Neural cell (in vitro differentiated cells): ENCODE data around the gene CTU1. TPM values are rescaled to one million over a fixed set of nuclear protein-coding genes. Genes with fewer than 3 reads are reported as not detected.

Experiments used
- H2AFZ ChIP-seq: fragments of 200-600, 300-800 bp; sonication (generic), shearing (Covaris generic); 2 replicates; pipeline ENCODE4 v1.6.0; 2014; ENCODE audit warnings: low read depth, mild to moderate bottlenecking, antibody characterized with exemption, low read length, moderate library complexity
- H3F3A ChIP-seq: fragments of 200-600 bp; shearing (Covaris generic); 2 replicates; pipeline ENCODE4 v1.6.1; 2016; ENCODE audit warnings: mild to moderate bottlenecking, moderate library complexity, mixed read lengths, antibody characterized with exemption, low read length; ENCODE audit not compliant: insufficient read depth, poor library complexity, severe bottlenecking
- H3K27ac ChIP-seq: fragments of 200-600, 300-800 bp; sonication (generic), shearing (Covaris generic); 2 replicates; pipeline ENCODE4 v1.5.1; 2014; ENCODE audit warnings: mild to moderate bottlenecking, low read length, moderate library complexity
- H3K27me3 ChIP-seq: fragments of 300-800, 200-600 bp; sonication (generic), shearing (Covaris generic); 2 replicates; pipeline ENCODE4 v1.6.0; 2014; ENCODE audit warnings: mild to moderate bottlenecking, low read depth, low read length, moderate library complexity; ENCODE audit not compliant: insufficient read depth
- H3K36me3 ChIP-seq: fragments of 300-800, 200-600 bp; sonication (generic), shearing (Covaris generic); 2 replicates; pipeline ENCODE4 v1.5.1; 2014; ENCODE audit warnings: mild to moderate bottlenecking, antibody characterized with exemption, low read length, moderate library complexity; ENCODE audit not compliant: insufficient read depth
- H3K4me2 ChIP-seq: fragments of 300-800, 200-600 bp; sonication (generic), shearing (Covaris generic); 2 replicates; pipeline ENCODE4 v1.6.0; 2014; ENCODE audit warnings: mild to moderate bottlenecking, low read length
- H3K4me3 ChIP-seq: fragments of 300-800, 200-600 bp; sonication (generic), shearing (Covaris generic); 2 replicates; pipeline ENCODE4 v1.5.1; 2014; ENCODE audit warnings: mild to moderate bottlenecking, low read length, moderate library complexity
- H3K79me2 ChIP-seq: fragments of 200-600 bp; shearing (Covaris generic); replicated peaks from 2 replicates; pipeline ENCODE4 v1.6.0; 2014; ENCODE audit warnings: mild to moderate bottlenecking, low read length, moderate library complexity; ENCODE audit not compliant: insufficient read depth
- H3K9ac ChIP-seq: fragments of 300-800, 200-600 bp; sonication (generic), shearing (Covaris generic); 2 replicates; pipeline ENCODE4 v1.6.1; 2016; ENCODE audit warnings: mild to moderate bottlenecking, low read length, mixed read lengths
- H3K9me2 ChIP-seq: fragments of 200-600 bp; shearing (Covaris generic); 2 replicates; pipeline ENCODE4 v1.6.1; 2016; ENCODE audit warnings: mild to moderate bottlenecking, low read length, mixed read lengths; ENCODE audit not compliant: insufficient read depth
- H3K9me3 ChIP-seq: fragments of 200-600, 300-800 bp; sonication (generic), shearing (Covaris generic); 2 replicates; pipeline ENCODE4 v1.6.1; 2016; ENCODE audit warnings: mild to moderate bottlenecking, mixed run types, low read length, moderate library complexity, mixed read lengths
- H4K20me1 ChIP-seq: fragments of 200-600 bp; shearing (Covaris generic); 2 replicates; pipeline ENCODE4 v1.6.1; 2016; ENCODE audit warnings: mild to moderate bottlenecking, mixed run types; ENCODE audit not compliant: insufficient read depth
- CTCF ChIP-seq: fragments of 450-650 bp; IDR thresholded peaks from 2 replicates; pipeline ENCODE4 v1.5.1; 2014; ENCODE audit warnings: antibody characterized with exemption, mild to moderate bottlenecking, moderate library complexity; ENCODE audit not compliant: poor library complexity, severe bottlenecking
- EP300 ChIP-seq: fragments of 450-650 bp; conservative IDR thresholded peaks from 2 replicates; pipeline ENCODE4 v1.6.1; 2014; ENCODE audit warnings: antibody characterized with exemption, mild to moderate bottlenecking, moderate library complexity; ENCODE audit not compliant: poor library complexity, severe bottlenecking
- EZH2 ChIP-seq: fragments of 200-600, 300-800 bp; shearing (Covaris generic), sonication (generic); IDR thresholded peaks from 2 replicates; pipeline ENCODE4 v1.6.1; 2014; ENCODE audit warnings: antibody characterized with exemption, low read length, borderline replicate concordance, mild to moderate bottlenecking; ENCODE audit not compliant: insufficient read depth, poor library complexity, severe bottlenecking
- MXI1 ChIP-seq: fragments of 450-650 bp; conservative IDR thresholded peaks from 2 replicates; pipeline ENCODE4 v1.6.1; 2014; ENCODE audit warnings: antibody characterized with exemption, mild to moderate bottlenecking; ENCODE audit not compliant: poor library complexity, severe bottlenecking
- RAD21 ChIP-seq: fragments of 450-650 bp; conservative IDR thresholded peaks from 2 replicates; pipeline ENCODE4 v1.6.1; 2014; ENCODE audit warnings: antibody characterized with exemption, mild to moderate bottlenecking, moderate library complexity
- SMC3 ChIP-seq: fragments of 450-650 bp; conservative IDR thresholded peaks from 2 replicates; pipeline ENCODE4 v1.6.1; 2014; ENCODE audit warnings: antibody characterized with exemption, mild to moderate bottlenecking, moderate library complexity; ENCODE audit not compliant: poor library complexity
- TAF1 ChIP-seq: IDR thresholded peaks from 2 replicates; pipeline ENCODE4 v1.6.1; 2012; ENCODE audit warnings: low read depth
- polyA plus RNA-seq: library from polyadenylated mRNA; depleted of rRNA; stranded (reverse); fragments of >200 nt; gene quantifications from 2 replicates; pipeline ENCODE4 v1.2.3, GENCODE V29; 2014
- TF ChIP-seq, protein P1 (sequence below): IDR thresholded peaks from 2 replicates; pipeline ENCODE4 v1.6.1; 2012; ENCODE audit warnings: borderline replicate concordance

CTU1 gene
- polyA plus RNA-seq, 1 donor from 2014 or later = 12.6 TPM

DNA sequence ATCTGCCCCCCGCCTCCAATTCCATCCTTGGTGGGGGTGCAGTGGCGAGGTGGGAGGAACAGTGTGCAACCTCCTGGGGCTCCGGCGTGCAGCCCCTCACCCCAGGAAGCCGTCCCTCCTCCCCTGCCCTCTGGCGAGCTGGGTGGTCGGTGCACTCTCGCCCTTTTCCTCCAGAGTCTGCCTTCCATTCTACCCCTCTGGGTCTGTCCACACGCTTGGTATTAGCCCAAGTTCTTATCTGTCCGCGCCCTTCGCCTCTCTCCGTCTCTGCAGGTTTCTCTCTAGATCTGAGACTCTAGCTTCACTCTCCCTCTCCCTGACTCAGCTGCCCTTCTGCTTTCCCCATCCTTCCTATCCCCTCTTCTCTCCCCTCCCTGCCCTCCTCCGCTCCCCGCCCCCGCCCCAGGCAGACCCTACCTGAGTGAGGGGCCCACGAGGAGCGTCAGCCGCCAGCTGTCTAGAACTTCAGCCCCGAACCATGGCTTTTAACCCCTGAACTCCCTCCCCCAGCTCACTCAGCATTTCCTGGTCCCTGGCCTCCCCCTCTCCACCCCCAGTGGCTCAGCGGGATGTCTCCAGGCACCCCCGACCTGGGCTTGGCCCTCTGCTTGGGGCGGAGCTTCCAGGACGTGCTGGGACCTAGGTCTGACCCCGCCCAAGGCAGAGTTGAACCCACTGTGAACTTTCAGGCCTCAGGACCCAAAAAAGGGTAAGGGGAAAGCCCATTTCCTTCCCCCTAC is 42.8 kb downstream of the CTU1 start:
- Histone ChIP-seq H2AFZ (no peak overlapping the region), H3K79me2 (no peaks in the 10 kb centered on the region), H3K9me2 (no peaks in the 10 kb centered on the region), H3K4me3 (peak overlapping the region; percentile 47), H4K20me1 (no peaks in the 10 kb centered on the region), H3F3A (no peaks in the 10 kb centered on the region), H3K9me3 (no peaks in the 10 kb centered on the region), H3K27me3 (peaks cover 16% of the 10 kb centered on the region), H3K27ac (no peak overlapping the region), H3K36me3 (no peaks in the 10 kb centered on the region), H3K4me2 (no peak overlapping the region), H3K9ac (no peak overlapping the region)
- TF ChIP-seq TAF1 (no peak), EZH2 (no peak)

- Histone ChIP-seq H3K9me3 (no peaks in the 10 kb centered on the region), H3K9ac (no peak within 1 kb of the TSS), H3K36me3 (no peaks in the 10 kb centered on the region), H4K20me1 (no peaks in the 10 kb centered on the region), H3F3A (no peaks in the 10 kb centered on the region), H3K4me2 (no peak within 1 kb of the TSS), H3K27me3 (peaks cover 16% of the 10 kb centered on the region), H2AFZ (no peak within 1 kb of the TSS), H3K4me3 (peak within 1 kb of the TSS; percentile 47), H3K9me2 (no peaks in the 10 kb centered on the region), H3K79me2 (no peaks in the 10 kb centered on the region), H3K27ac (no peak within 1 kb of the TSS)
- no peak for TF ChIP-seq EZH2
- TF ChIP-seq CTCF = no peak
- TF ChIP-seq, protein P1, sequence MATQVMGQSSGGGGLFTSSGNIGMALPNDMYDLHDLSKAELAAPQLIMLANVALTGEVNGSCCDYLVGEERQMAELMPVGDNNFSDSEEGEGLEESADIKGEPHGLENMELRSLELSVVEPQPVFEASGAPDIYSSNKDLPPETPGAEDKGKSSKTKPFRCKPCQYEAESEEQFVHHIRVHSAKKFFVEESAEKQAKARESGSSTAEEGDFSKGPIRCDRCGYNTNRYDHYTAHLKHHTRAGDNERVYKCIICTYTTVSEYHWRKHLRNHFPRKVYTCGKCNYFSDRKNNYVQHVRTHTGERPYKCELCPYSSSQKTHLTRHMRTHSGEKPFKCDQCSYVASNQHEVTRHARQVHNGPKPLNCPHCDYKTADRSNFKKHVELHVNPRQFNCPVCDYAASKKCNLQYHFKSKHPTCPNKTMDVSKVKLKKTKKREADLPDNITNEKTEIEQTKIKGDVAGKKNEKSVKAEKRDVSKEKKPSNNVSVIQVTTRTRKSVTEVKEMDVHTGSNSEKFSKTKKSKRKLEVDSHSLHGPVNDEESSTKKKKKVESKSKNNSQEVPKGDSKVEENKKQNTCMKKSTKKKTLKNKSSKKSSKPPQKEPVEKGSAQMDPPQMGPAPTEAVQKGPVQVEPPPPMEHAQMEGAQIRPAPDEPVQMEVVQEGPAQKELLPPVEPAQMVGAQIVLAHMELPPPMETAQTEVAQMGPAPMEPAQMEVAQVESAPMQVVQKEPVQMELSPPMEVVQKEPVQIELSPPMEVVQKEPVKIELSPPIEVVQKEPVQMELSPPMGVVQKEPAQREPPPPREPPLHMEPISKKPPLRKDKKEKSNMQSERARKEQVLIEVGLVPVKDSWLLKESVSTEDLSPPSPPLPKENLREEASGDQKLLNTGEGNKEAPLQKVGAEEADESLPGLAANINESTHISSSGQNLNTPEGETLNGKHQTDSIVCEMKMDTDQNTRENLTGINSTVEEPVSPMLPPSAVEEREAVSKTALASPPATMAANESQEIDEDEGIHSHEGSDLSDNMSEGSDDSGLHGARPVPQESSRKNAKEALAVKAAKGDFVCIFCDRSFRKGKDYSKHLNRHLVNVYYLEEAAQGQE = no peak
- no peak for TF ChIP-seq RAD21
- TF ChIP-seq SMC3 = no peak
- no peak for TF ChIP-seq MXI1
- TF ChIP-seq TAF1 = no peak
- TF ChIP-seq EP300 = no peak
Observed at GRCh38 chr19:51064534-51065220, 43.5 kb downstream of the CTU1 start, which contains the start of gene KLK13. Gene KLK13, minus strand, starts transcription at chr19:51065092. Its CDS starts 25 bp downstream, at chr19:51065067.
